HepG2 (cell line): ENCODE data around the gene COPS6. TPM values are rescaled to one million over a fixed set of nuclear protein-coding genes. Genes with fewer than 3 reads are reported as not detected.

Experiments
- ATAC-seq: fragments of 200-7000 bp; cut with Tn5 transposase; 3 replicates; pipeline ENCODE4 v1.9.1; 2020; ENCODE audit warnings: mild to moderate bottlenecking, moderate library complexity
- BruUV-seq: library from RNA; stranded (reverse); fragments of 400-500 nt; replicated peaks from 2 replicates; lab custom pipeline; 2021; lab: Mats Ljungman, UMichigan
- CTCF ChIA-PET: fragments of 300-600 bp; formaldehyde crosslinking; extraction: SDS; loops from one replicate; lab custom pipeline; 2021; ENCODE audit warnings: low total read pairs, inconsistent platforms, low intra/inter-chr PET ratio; lab: Yijun Ruan, JAX
- POLR2A ChIA-PET: fragments of 350-600 bp; sonication (Branson Sonifier 250); formaldehyde crosslinking; loops from one replicate; lab custom pipeline; 2020; ENCODE audit warnings: antibody characterized with exemption, inconsistent platforms; lab: Yijun Ruan, JAX
- DNase-seq: peaks from one replicate; pipeline ENCODE4 v3.0.0-alpha.2; 2015; ENCODE audit warnings: low spot score
- FAIRE-seq: peaks from 3 replicates; lab custom pipeline; 2011; peaks lifted over from hg19 to GRCh38; lab: Jason Lieb, UNC
- H2AFZ ChIP-seq: one replicate; pipeline ENCODE4 v1.6.1; 2011; ENCODE audit warnings: low read length, inconsistent platforms
- H3K27ac ChIP-seq: fragments of 300-600 bp; 3 replicates; pipeline ENCODE4 v1.8.0; 2011; ENCODE audit warnings: mixed run types, mild to moderate bottlenecking, mixed read lengths, low read length, inconsistent platforms; ENCODE audit not compliant: insufficient read depth; ENCODE audit errors: extremely low read length
- H3K27me3 ChIP-seq, 2 experiments: fragments of 200-600 bp in 1 of 2; 2 replicates in 1 of 2; 3 replicates in 1 of 2; pipeline versions ENCODE4 v1.6.0 to v1.8.0; 2011; ENCODE audit warnings: low read length in 2 of 2, mild to moderate bottlenecking in 2 of 2, moderate library complexity in 2 of 2, inconsistent platforms in 1 of 2; ENCODE audit not compliant: insufficient read depth in 2 of 2, control insufficient read depth in 1 of 2
- H3K36me3 ChIP-seq, 2 experiments: fragments of 200-600 bp in 1 of 2; replicated peaks in 1 of 2; 2 replicates in 1 of 2; 3 replicates in 1 of 2; pipeline versions ENCODE4 v1.5.1 to v1.8.0; 2011; ENCODE audit warnings: low read length in 2 of 2, inconsistent platforms in 1 of 2; ENCODE audit not compliant: insufficient read depth in 2 of 2, control insufficient read depth in 1 of 2
- H3K4me1 ChIP-seq: 2 replicates; pipeline ENCODE4 v1.5.1; 2012; ENCODE audit warnings: low read length, inconsistent platforms; ENCODE audit not compliant: insufficient read depth
- H3K4me2 ChIP-seq: 2 replicates; pipeline ENCODE4 v1.6.0; 2011; ENCODE audit warnings: low read depth, low read length, inconsistent platforms
- H3K4me3 ChIP-seq, 3 experiments: fragments of 200-600 bp in 1 of 3; sonication (generic), shearing (Covaris generic) in 1 of 3; replicated peaks in 1 of 3; 2 replicates each; pipeline ENCODE4 v1.5.1; 2011 to 2016; ENCODE audit warnings: low read length in 3 of 3, inconsistent platforms in 2 of 3, low read depth in 2 of 3, mild to moderate bottlenecking in 2 of 3, control low read depth in 1 of 3, mixed read lengths in 1 of 3; ENCODE audit not compliant: insufficient read depth in 1 of 3
- H3K79me2 ChIP-seq: one replicate; pipeline ENCODE4 v1.6.1; 2011; ENCODE audit warnings: low read length, inconsistent platforms; ENCODE audit not compliant: insufficient read depth
- H3K9ac ChIP-seq: 2 replicates; pipeline ENCODE4 v1.6.0; 2011; ENCODE audit warnings: mild to moderate bottlenecking, low read depth, low read length, inconsistent platforms; ENCODE audit not compliant: insufficient read depth
- H3K9me3 ChIP-seq: 2 replicates; pipeline ENCODE4 v1.5.1; 2012; ENCODE audit warnings: mild to moderate bottlenecking, low read length
- H4K20me1 ChIP-seq: 2 replicates; pipeline ENCODE4 v1.6.0; 2011; ENCODE audit warnings: inconsistent platforms, mild to moderate bottlenecking, low read length, moderate library complexity; ENCODE audit not compliant: insufficient read depth
- ETV6 ChIP-seq: sonication (generic); formaldehyde crosslinking; conservative IDR thresholded peaks from 2 replicates; pipeline ENCODE4 v1.4.0; 2020; ENCODE audit warnings: missing genetic modification reagents
- FOXC1 ChIP-seq: sonication (generic); formaldehyde crosslinking; IDR thresholded peaks from 2 replicates; pipeline ENCODE4 v1.8.0; 2022; ENCODE audit warnings: mild to moderate bottlenecking, missing genetic modification reagents, borderline replicate concordance
- GATAD1 ChIP-seq: IDR thresholded peaks from 2 replicates; pipeline ENCODE4 v1.6.1; 2016; ENCODE audit warnings: missing genetic modification reagents, missing compliant biosample characterization
- GTF2F1 ChIP-seq: fragments of 150-350 bp; IDR thresholded peaks from 2 replicates; pipeline ENCODE4 v1.6.1; 2014; ENCODE audit warnings: low read length
- KAT2B ChIP-seq: fragments of 150-350 bp; IDR thresholded peaks from 2 replicates; pipeline ENCODE4 v1.6.1; 2014; ENCODE audit warnings: low read depth, low read length, borderline replicate concordance
- KDM5A ChIP-seq: fragments of 200-600 bp; sonication (generic); IDR thresholded peaks from 2 replicates; pipeline ENCODE4 v1.7.0; 2018; ENCODE audit warnings: antibody characterized with exemption, mild to moderate bottlenecking, low read length, borderline replicate concordance
- NCOA1 ChIP-seq: sonication (generic); formaldehyde crosslinking; IDR thresholded peaks from 2 replicates; pipeline ENCODE4 v1.9.0; 2021; ENCODE audit warnings: missing genetic modification reagents
- PCBP1 ChIP-seq: fragments of 200-400 bp; formaldehyde crosslinking; IDR thresholded peaks from 2 replicates; pipeline ENCODE4 v1.6.1; 2017; ENCODE audit warnings: mild to moderate bottlenecking, low read depth, low read length, borderline replicate concordance
- RXRA ChIP-seq: sonication (generic); formaldehyde crosslinking; IDR thresholded peaks from 2 replicates; pipeline ENCODE4 v1.5.1; 2020; ENCODE audit warnings: missing genetic modification reagents
- SP5 ChIP-seq: IDR thresholded peaks from 2 replicates; pipeline ENCODE4 v1.6.1; 2016; ENCODE audit warnings: low read depth, borderline replicate concordance
- THAP11 ChIP-seq: IDR thresholded peaks from 2 replicates; pipeline ENCODE4 v1.6.1; 2016; ENCODE audit warnings: missing biosample characterization, missing genetic modification reagents
- ZNF274 ChIP-seq: sonication (generic); formaldehyde crosslinking; IDR thresholded peaks from 2 replicates; pipeline ENCODE4 v1.5.1; 2020; ENCODE audit warnings: mild to moderate bottlenecking, missing genetic modification reagents
- ZNF367 ChIP-seq: sonication (generic); formaldehyde crosslinking; IDR thresholded peaks from 2 replicates; pipeline ENCODE4 v1.4.0; 2020; ENCODE audit warnings: missing genetic modification reagents, borderline replicate concordance
- ZNF572 ChIP-seq: sonication (generic); formaldehyde crosslinking; IDR thresholded peaks from 2 replicates; pipeline ENCODE4 v1.5.1; 2020; ENCODE audit warnings: mild to moderate bottlenecking, missing genetic modification reagents
- ZSCAN21 ChIP-seq: sonication (generic); formaldehyde crosslinking; IDR thresholded peaks from 2 replicates; pipeline ENCODE4 v1.8.0; 2022; ENCODE audit warnings: mild to moderate bottlenecking, missing genetic modification reagents, moderate library complexity, borderline replicate concordance
- WGBS: methylation state at CpG from one replicate; pipeline ENCODE4 v1.1.6; 2017; ENCODE audit warnings: low lambda C conversion rate; 5-methylcytosine and 5-hydroxymethylcytosine counted together
- in situ Hi-C: cut with HindIII; loops from 2 replicates; pipeline ENCODE4 v1.10.0; 2017; ENCODE audit warnings: low pct_unique_long_range_greater_than_20kb; ENCODE audit not compliant: extremely low pct_ligation_motif_present
- intact Hi-C: fragments of 100-400 bp; cut with micrococcal nuclease; formaldehyde crosslinking; loops from one replicate; pipeline ENCODE4 v1.10.0; 2022; ENCODE audit not compliant: unreplicated experiment
- polyA plus RNA-seq, 8 experiments: library from polyadenylated mRNA; depleted of rRNA in 3 of 8; stranded (reverse) in 7 of 8; unstranded in 1 of 8; fragments of >200 nt; fragmentation: Illumina TruSeq in 4 of 8; extraction: Trizol in 4 of 8; gene quantifications; 2 replicates each; pipeline versions ENCODE4 v1.2.1 to v1.2.3, GENCODE V29; 2011 to 2016; ENCODE audit warnings: low read depth in 4 of 8, missing spikeins in 1 of 8, mixed read lengths in 1 of 8; ENCODE audit not compliant: insufficient read depth in 1 of 8
- total RNA-seq, 5 experiments: library from RNA; depleted of rRNA; stranded (reverse); fragments of >200 nt; fragmentation: Illumina TruSeq; extraction: Trizol; gene quantifications; 2 replicates each; pipeline ENCODE4 v1.2.3, GENCODE V29; 2016; ENCODE audit warnings: low read depth in 1 of 5
- TF ChIP-seq, protein P1 (sequence below): sonication (generic); formaldehyde crosslinking; IDR thresholded peaks from 2 replicates; pipeline ENCODE4 v1.5.1; 2020; ENCODE audit warnings: mild to moderate bottlenecking, missing genetic modification reagents
- TF ChIP-seq, protein P2 (sequence below): IDR thresholded peaks from 2 replicates; pipeline ENCODE4 v1.6.1; 2016; ENCODE audit warnings: low read depth
- TF ChIP-seq, protein P3 (sequence below): sonication (generic); formaldehyde crosslinking; conservative IDR thresholded peaks from 2 replicates; pipeline ENCODE4 v1.8.0; 2022; ENCODE audit warnings: mild to moderate bottlenecking, moderate library complexity, missing genetic modification reagents

COPS6 gene
- total and polyA plus RNA-seq, 2 of the 13 experiments (the other 11 are each of a cell fraction or from before 2014, with no cell fraction given): 33.4 to 117 TPM

DNA sequence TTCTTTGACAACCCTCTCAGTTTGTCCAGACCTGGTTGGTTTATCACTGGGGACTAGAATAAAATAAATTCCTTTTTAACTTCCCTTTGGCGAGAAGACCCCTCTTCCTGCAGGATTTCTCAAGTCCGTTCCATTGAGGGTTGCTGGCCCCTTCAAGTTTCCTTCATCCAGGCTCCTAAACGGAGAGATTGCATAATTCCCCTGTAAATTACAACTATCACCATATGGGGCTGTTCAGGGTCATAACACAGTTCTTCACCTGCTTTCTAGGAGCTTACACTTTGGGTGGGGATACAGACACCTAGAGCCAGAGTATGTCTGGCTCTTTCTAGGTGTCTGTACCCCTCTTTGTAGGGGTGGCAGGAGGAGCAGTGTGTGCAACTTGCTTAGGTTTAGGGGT is 3.3 kb upstream of the COPS6 start (continued):
- TF ChIP-seq, protein P1, sequence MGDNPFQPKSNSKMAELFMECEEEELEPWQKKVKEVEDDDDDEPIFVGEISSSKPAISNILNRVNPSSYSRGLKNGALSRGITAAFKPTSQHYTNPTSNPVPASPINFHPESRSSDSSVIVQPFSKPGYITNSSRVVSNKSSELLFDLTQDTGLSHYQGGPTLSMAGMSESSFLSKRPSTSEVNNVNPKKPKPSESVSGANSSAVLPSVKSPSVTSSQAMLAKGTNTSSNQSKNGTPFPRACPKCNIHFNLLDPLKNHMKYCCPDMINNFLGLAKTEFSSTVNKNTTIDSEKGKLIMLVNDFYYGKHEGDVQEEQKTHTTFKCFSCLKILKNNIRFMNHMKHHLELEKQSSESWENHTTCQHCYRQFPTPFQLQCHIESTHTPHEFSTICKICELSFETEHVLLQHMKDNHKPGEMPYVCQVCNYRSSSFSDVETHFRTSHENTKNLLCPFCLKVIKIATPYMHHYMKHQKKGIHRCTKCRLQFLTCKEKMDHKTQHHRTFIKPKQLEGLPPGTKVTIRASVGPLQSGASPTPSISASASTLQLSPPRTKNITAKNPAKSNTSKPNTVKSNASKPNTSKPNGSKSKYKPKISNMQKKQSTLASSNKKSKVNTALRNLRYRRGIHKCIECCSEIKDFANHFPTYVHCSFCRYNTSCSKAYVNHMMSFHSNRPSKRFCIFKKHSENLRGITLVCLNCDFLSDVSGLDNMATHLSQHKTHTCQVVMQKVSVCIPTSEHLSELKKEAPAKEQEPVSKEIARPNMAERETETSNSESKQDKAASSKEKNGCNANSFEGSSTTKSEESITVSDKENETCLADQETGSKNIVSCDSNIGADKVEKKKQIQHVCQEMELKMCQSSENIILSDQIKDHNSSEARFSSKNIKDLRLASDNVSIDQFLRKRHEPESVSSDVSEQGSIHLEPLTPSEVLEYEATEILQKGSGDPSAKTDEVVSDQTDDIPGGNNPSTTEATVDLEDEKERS: no peak
- no peak for TF ChIP-seq SP5 (CRISPR knock-in tag)

DNA sequence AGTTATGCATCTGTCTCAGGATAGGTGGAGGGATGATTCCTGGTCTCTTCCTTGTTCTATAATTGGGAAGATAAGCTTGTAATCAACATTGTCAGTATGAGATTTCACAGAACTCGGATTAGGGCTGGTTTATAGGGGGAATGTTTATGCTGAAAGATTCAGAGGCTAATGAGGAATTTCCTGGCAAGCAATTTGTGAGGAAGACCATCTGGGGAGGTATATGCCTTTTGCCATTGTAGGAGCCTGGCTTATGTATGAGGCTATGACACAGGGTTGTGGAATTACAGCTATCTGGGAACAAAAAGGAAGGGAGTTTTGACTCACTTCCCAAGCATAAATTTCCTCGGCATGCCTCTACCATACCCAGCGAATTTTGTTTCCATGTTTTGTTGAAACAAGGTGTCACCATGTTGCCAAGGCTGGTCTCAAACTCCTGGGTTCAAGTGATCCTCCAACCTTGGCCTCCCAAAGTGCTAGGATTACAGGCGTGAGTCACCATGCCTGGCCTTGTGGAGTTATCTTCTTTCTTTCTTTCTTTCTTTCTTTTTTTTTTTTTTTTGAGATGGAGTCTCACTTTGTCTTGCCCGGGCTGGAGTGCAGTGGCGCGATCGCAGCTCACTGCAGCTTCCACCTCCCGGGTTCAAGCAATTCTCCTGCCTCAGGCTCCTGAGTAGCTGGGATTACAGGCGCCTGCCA is 1.6 kb upstream of the COPS6 start:
- intact Hi-C loops (no loop called here), in situ Hi-C loops (no loop called here)
- ATAC-seq: no peak
- no peak for DNase-seq
- Histone ChIP-seq H3K79me2 (peaks cover 10% of the 10 kb centered on the region), H3K4me1 (peaks cover 34% of the 10 kb centered on the region), H3K27ac (no peak overlapping the region), H2AFZ (no peak overlapping the region), H3K36me3 (peaks cover 10 to 20% of the 10 kb centered on the region in 2 experiments), H3K9ac (no peak overlapping the region), H3K4me3 (no peak overlapping the region), H3K27me3 (no peaks in the 10 kb centered on the region; a peak in 1 of 5 replicates), H3K9me3 (no peaks in the 10 kb centered on the region), H3K4me2 (no peak overlapping the region), H4K20me1 (no peaks in the 10 kb centered on the region)
- BruUV-seq: no TSS peak
- ChIA-PET POLR2A (interaction anchor here (2.7 kb wide), 1 partner anchor 14 kb away, joined by 29 read pairs; the partner anchor contains the start of genes AP4M1 and MCM7), CTCF (no interaction called here)
- WGBS: 76% methylated on average over 10 of the region's 10 CpGs
- no peak for FAIRE-seq
- TF ChIP-seq GATAD1 (CRISPR knock-in tag) (no peak), NCOA1 (CRISPR knock-in tag) (no peak), THAP11 (CRISPR knock-in tag) (no peak), ZNF572 (CRISPR knock-in tag) (no peak), ZNF274 (CRISPR knock-in tag) (no peak), RXRA (CRISPR knock-in tag) (no peak), KDM5A (no peak), FOXC1 (no peak), ETV6 (CRISPR knock-in tag) (no peak), ZSCAN21 (CRISPR knock-in tag) (no peak), KAT2B (no peak), PCBP1 (no peak), GTF2F1 (no peak), ZNF367 (CRISPR knock-in tag) (no peak)
- TF ChIP-seq, protein P2, sequence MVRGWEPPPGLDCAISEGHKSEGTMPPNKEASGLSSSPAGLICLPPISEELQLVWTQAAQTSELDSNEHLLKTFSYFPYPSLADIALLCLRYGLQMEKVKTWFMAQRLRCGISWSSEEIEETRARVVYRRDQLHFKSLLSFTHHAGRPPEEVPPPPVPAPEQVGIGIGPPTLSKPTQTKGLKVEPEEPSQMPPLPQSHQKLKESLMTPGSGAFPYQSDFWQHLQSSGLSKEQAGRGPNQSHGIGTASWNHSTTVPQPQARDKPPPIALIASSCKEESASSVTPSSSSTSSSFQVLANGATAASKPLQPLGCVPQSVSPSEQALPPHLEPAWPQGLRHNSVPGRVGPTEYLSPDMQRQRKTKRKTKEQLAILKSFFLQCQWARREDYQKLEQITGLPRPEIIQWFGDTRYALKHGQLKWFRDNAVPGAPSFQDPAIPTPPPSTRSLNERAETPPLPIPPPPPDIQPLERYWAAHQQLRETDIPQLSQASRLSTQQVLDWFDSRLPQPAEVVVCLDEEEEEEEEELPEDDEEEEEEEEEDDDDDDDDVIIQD: no peak
- TF ChIP-seq, protein P3, sequence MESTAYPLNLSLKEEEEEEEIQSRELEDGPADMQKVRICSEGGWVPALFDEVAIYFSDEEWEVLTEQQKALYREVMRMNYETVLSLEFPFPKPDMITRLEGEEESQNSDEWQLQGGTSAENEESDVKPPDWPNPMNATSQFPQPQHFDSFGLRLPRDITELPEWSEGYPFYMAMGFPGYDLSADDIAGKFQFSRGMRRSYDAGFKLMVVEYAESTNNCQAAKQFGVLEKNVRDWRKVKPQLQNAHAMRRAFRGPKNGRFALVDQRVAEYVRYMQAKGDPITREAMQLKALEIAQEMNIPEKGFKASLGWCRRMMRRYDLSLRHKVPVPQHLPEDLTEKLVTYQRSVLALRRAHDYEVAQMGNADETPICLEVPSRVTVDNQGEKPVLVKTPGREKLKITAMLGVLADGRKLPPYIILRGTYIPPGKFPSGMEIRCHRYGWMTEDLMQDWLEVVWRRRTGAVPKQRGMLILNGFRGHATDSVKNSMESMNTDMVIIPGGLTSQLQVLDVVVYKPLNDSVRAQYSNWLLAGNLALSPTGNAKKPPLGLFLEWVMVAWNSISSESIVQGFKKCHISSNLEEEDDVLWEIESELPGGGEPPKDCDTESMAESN (CRISPR knock-in tag): no peak
